Measurements from ENCODE around the gene CCS. TPM values are rescaled to one million over a fixed set of nuclear protein-coding genes. Genes with fewer than 3 reads are reported as not detected.

Gene CCS
- total and polyA plus RNA-seq, 8 donors, result 19.3 to 131 (median 59.1) TPM

GRCh38 chr11:66555416-66555815 lies 37.6 kb upstream of the CCS start:
- Histone ChIP-seq H3K9me3 (no peaks in the 10 kb centered on the region), H3K27me3 (peaks cover 0 to 22% (median 18%) of the 10 kb centered on the region in 3 donors), H3K4me1 (peaks cover 9 to 12% (median 11%) of the 10 kb centered on the region in 4 donors), H3K4me3 (no peak overlapping the region), H3K36me3 (no peaks in the 10 kb centered on the region), H3K27ac (no peak overlapping the region)
- 47 to 73% (median 49%) methylated on average over 3 of the region's 3 CpGs for WGBS, 5 donors
- intact Hi-C loops (cut with DNase I; ENCODE audit: low total_unique reads), result no loop called here
- TF ChIP-seq POLR2A (IDR thresholded peaks at IDR 0.05) (no peak), CTCF (IDR thresholded peaks at IDR 0.05) (no peak), POLR2AphosphoS5 (IDR thresholded peaks at IDR 0.05) (no peak), EP300 (IDR thresholded peaks at IDR 0.05) (no peak)
- DNase-seq, result no peak

- H3K4me1 ChIP-seq, result peaks cover 9 to 12% (median 11%) of the 10 kb centered on the region in 4 donors
- TF ChIP-seq POLR2A (IDR thresholded peaks at IDR 0.05) (no peak), EP300 (IDR thresholded peaks at IDR 0.05) (no peak), POLR2AphosphoS5 (IDR thresholded peaks at IDR 0.05) (no peak), CTCF (IDR thresholded peaks at IDR 0.05) (no peak)
- 72 to 86% (median 79%) methylated on average over 7 of the region's 7 CpGs for WGBS, 5 donors
- H3K27ac ChIP-seq, result no peak overlapping the region
- no peaks in the 10 kb centered on the region for H3K36me3 ChIP-seq
- H3K4me3 ChIP-seq, result no peak overlapping the region
- H3K9me3 ChIP-seq, result no peaks in the 10 kb centered on the region
- H3K27me3 ChIP-seq, result peaks cover 0 to 22% (median 18%) of the 10 kb centered on the region in 3 donors
- intact Hi-C loops (cut with DNase I; ENCODE audit: low total_unique reads), result no loop called here
- peak in 1 of 2 donors; percentile 3 for DNase-seq
These were observed 36.9 kb upstream of the CCS start for GRCh38 chr11:66556086-66556485.

GRCh38 chr11:66557733-66558326 lies 35.2 kb upstream of the CCS start:
- peaks cover 0 to 5% (median 0%) of the 10 kb centered on the region in 4 donors for H3K36me3 ChIP-seq
- H3K4me3 ChIP-seq, result no peak overlapping the region
- no peak overlapping the region for H3K27ac ChIP-seq
- H3K4me1 ChIP-seq, result peaks cover 9 to 12% (median 11%) of the 10 kb centered on the region in 4 donors
- intact Hi-C loops (cut with DNase I; ENCODE audit: low total_unique reads), result no loop called here
- WGBS, 5 donors, result 90 to 94% (median 93%) methylated on average over 11 to 24 of the region's 24 CpGs
- peak in 1 of 2 donors; percentile 2 for DNase-seq
- peaks cover 0 to 22% (median 18%) of the 10 kb centered on the region in 3 donors for H3K27me3 ChIP-seq
- TF ChIP-seq POLR2AphosphoS5 (IDR thresholded peaks at IDR 0.05) (no peak), POLR2A (IDR thresholded peaks at IDR 0.05) (no peak), CTCF (IDR thresholded peaks at IDR 0.05) (no peak), EP300 (IDR thresholded peaks at IDR 0.05) (no peak)
- H3K9me3 ChIP-seq, result no peaks in the 10 kb centered on the region

GRCh38 chr11:66559142-66559865 lies 33.7 kb upstream of the CCS start:
- peak; percentile 33 to 66 for DNase-seq
- peak overlapping the region in 2 of 4 donors; percentile 0 to 34 for H3K4me3 ChIP-seq
- 10 to 16% (median 13%) methylated on average over 27 to 50 of the region's 50 CpGs for WGBS, 5 donors

More at GRCh38 chr11:66559142-66559865, 33.7 kb upstream of the CCS start:
- TF ChIP-seq CTCF (IDR thresholded peaks at IDR 0.05) (no peak), POLR2A (IDR thresholded peaks at IDR 0.05) (no peak), EP300 (IDR thresholded peaks at IDR 0.05) (no peak), POLR2AphosphoS5 (IDR thresholded peaks at IDR 0.05) (no peak)
- H3K9me3 ChIP-seq, result no peaks in the 10 kb centered on the region
- H3K27ac ChIP-seq, result no peak overlapping the region
- peaks cover 0 to 22% (median 18%) of the 10 kb centered on the region in 3 donors for H3K27me3 ChIP-seq
- H3K36me3 ChIP-seq, result peaks cover 0 to 20% (median 8%) of the 10 kb centered on the region in 4 donors
- peaks cover 9 to 12% (median 11%) of the 10 kb centered on the region in 4 donors for H3K4me1 ChIP-seq
- intact Hi-C loops (cut with DNase I; ENCODE audit: low total_unique reads), result no loop called here
